K562 (cell line): ENCODE data around the gene IMPA2. TPM values are rescaled to one million over a fixed set of nuclear protein-coding genes. Genes with fewer than 3 reads are reported as not detected.

Experiments used
- ATAC-seq: fragments of 200-7000 bp; cut with Tn5 transposase; 3 replicates; pipeline ENCODE4 v1.9.1; 2020; ENCODE audit warnings: moderate library complexity
- BruUV-seq: library from RNA; stranded (reverse); fragments of 400-500 nt; replicated peaks from 2 replicates; lab custom pipeline; 2021; lab: Mats Ljungman, UMichigan
- CTCF ChIA-PET: fragments of 300-600 bp; formaldehyde crosslinking; extraction: SDS; loops from one replicate; lab custom pipeline; 2021; ENCODE audit warnings: low intra/inter-chr PET ratio; lab: Yijun Ruan, JAX
- POLR2A ChIA-PET: fragments of 300-600, 350-650 bp; sonication (Branson Sonifier 250); formaldehyde crosslinking; extraction: SDS; loops from one replicate; lab custom pipeline; 2021; ENCODE audit warnings: antibody characterized with exemption, inconsistent platforms; lab: Yijun Ruan, JAX
- DNase-seq, 4 experiments: peaks; one replicate each; pipeline versions ENCODE4 v3.0.0 to v3.0.0-alpha.2; 2011 to 2018; ENCODE audit warnings: low spot score in 3 of 4, mixed read lengths in 3 of 4; ENCODE audit errors: extremely low read depth in 1 of 4
- FAIRE-seq: peaks from 2 replicates; lab custom pipeline; 2011; peaks lifted over from hg19 to GRCh38; lab: Jason Lieb, UNC
- H2AFZ ChIP-seq: 2 replicates; pipeline ENCODE4 v1.6.0; 2011; ENCODE audit warnings: low read depth, low read length, control low read depth, inconsistent platforms
- H3K27ac ChIP-seq: fragments of 200-600 bp; 3 replicates; pipeline ENCODE4 v1.8.0; 2011; ENCODE audit warnings: low read depth, mild to moderate bottlenecking, control low read depth, inconsistent platforms, low read length, moderate library complexity, mixed read lengths; ENCODE audit errors: extremely low read depth
- H3K27me3 ChIP-seq, 2 experiments: fragments of 300-600 bp in 1 of 2; 2 replicates in 1 of 2; 3 replicates in 1 of 2; pipeline versions ENCODE4 v1.6.0 to v1.8.0; 2011; ENCODE audit warnings: inconsistent platforms in 2 of 2, low read length in 2 of 2, mild to moderate bottlenecking in 1 of 2, mixed read lengths in 1 of 2, moderate library complexity in 1 of 2; ENCODE audit not compliant: control insufficient read depth in 2 of 2, insufficient read depth in 2 of 2
- H3K36me3 ChIP-seq: fragments of 300-600 bp; 3 replicates; pipeline ENCODE4 v1.8.0; 2011; ENCODE audit warnings: mild to moderate bottlenecking, low read length, inconsistent platforms; ENCODE audit not compliant: control insufficient read depth, insufficient read depth
- H3K4me1 ChIP-seq, 2 experiments: fragments of 200-600 bp in 1 of 2; replicated peaks in 1 of 2; 2 replicates in 1 of 2; 3 replicates in 1 of 2; pipeline versions ENCODE4 v1.5.1 to v1.8.0; 2011; ENCODE audit warnings: inconsistent platforms in 2 of 2, low read length in 2 of 2, mild to moderate bottlenecking in 1 of 2, mixed read lengths in 1 of 2, moderate library complexity in 1 of 2; ENCODE audit not compliant: control insufficient read depth in 2 of 2, insufficient read depth in 2 of 2
- H3K4me2 ChIP-seq: 2 replicates; pipeline ENCODE4 v1.6.1; 2011; ENCODE audit warnings: low read length, control low read depth, inconsistent platforms, mixed read lengths; ENCODE audit not compliant: insufficient read depth
- H3K4me3 ChIP-seq: fragments of 200-600 bp; sonication (generic), shearing (Covaris generic); 2 replicates; pipeline ENCODE4 v1.5.1; 2016; ENCODE audit warnings: control low read depth, inconsistent platforms
- H3K79me2 ChIP-seq: fragments of 200-600 bp; 3 replicates; pipeline ENCODE4 v1.8.0; 2011; ENCODE audit warnings: low read length, inconsistent platforms; ENCODE audit not compliant: control insufficient read depth, insufficient read depth
- H3K9ac ChIP-seq, 2 experiments: 2 replicates each; pipeline versions ENCODE4 v1.6.0 to v1.6.1; 2011; ENCODE audit warnings: low read depth in 2 of 2, low read length in 2 of 2, control low read depth in 1 of 2, inconsistent platforms in 1 of 2, mild to moderate bottlenecking in 1 of 2, mixed read lengths in 1 of 2; ENCODE audit not compliant: insufficient read depth in 1 of 2
- H3K9me1 ChIP-seq: one replicate; pipeline ENCODE4 v1.6.0; 2011; ENCODE audit warnings: inconsistent platforms, mild to moderate bottlenecking, low read length, moderate library complexity; ENCODE audit not compliant: control insufficient read depth, insufficient read depth
- H3K9me3 ChIP-seq: replicated peaks from 2 replicates; pipeline ENCODE4 v1.5.1; 2011; ENCODE audit warnings: low read depth, low read length, inconsistent platforms; ENCODE audit not compliant: control insufficient read depth, insufficient read depth
- H4K20me1 ChIP-seq: replicated peaks from 2 replicates; pipeline ENCODE4 v1.6.1; 2011; ENCODE audit warnings: low read length, inconsistent platforms, mixed read lengths; ENCODE audit not compliant: control insufficient read depth, insufficient read depth
- FOS ChIP-seq: IDR thresholded peaks from 3 replicates; pipeline ENCODE4 v1.6.1; 2011; ENCODE audit not compliant: insufficient read length; ENCODE audit errors: extremely low read depth
- TSHZ1 ChIP-seq: fragments of 250-450 bp; sonication (Bioruptor Pico); IDR thresholded peaks from 2 replicates; pipeline ENCODE4 v1.4.0; 2020; ENCODE audit warnings: mild to moderate bottlenecking, moderate library complexity
- WGBS: fragments of 100-300 bp; shearing (Covaris generic); methylation state at CpG from one replicate; pipeline ENCODE4 v1.1.6; 2016; ENCODE audit warnings: low coverage, mixed read lengths; ENCODE audit not compliant: insufficient coverage; ENCODE audit errors: missing lambda C conversion rate; 5-methylcytosine and 5-hydroxymethylcytosine counted together
- in situ Hi-C: fragments of 300-500 bp; cut with MboI; formaldehyde crosslinking; loops from 4 replicates; pipeline ENCODE4 v1.15.0; 2018; ENCODE audit warnings: inconsistent platforms, mixed read lengths
- intact Hi-C: fragments of 100-400 bp; cut with micrococcal nuclease; formaldehyde crosslinking; loops from 2 replicates; pipeline ENCODE4 v1.14.2; 2022
- polyA plus RNA-seq, 8 experiments: library from polyadenylated mRNA; depleted of rRNA in 4 of 8; stranded (reverse) in 5 of 8; unstranded in 3 of 8; fragments of >200 nt; fragmentation: Nextera tagmentation in 2 of 8; fragmentation: Illumina TruSeq in 1 of 8; extraction: Ambion mirVana in 2 of 8; extraction: Trizol in 1 of 8; gene quantifications; 2 replicates each; pipeline versions ENCODE4 v1.2.1 to v1.2.3, GENCODE V29; 2011 to 2014; ENCODE audit warnings: inconsistent platforms in 1 of 8, missing spikeins in 1 of 8
- total RNA-seq, 7 experiments: library from RNA; depleted of rRNA in 6 of 7; stranded (reverse); fragments of >200 nt in 6 of 7; fragmentation: Illumina TruSeq in 2 of 7; extraction: Trizol in 2 of 7; gene quantifications; 2 replicates each; pipeline versions ENCODE4 v1.2.1 to v1.2.3, GENCODE V29; 2011 to 2021; ENCODE audit warnings: low replicate concordance in 1 of 7
- TF ChIP-seq, protein P1 (sequence below), 2 experiments: fragments of 450-650 bp; IDR thresholded peaks; 2 replicates each; pipeline ENCODE4 v1.6.1; 2018; ENCODE audit warnings: mild to moderate bottlenecking in 2 of 2, low read depth in 1 of 2; ENCODE audit not compliant: partially characterized antibody in 2 of 2

IMPA2 gene
- total and polyA plus RNA-seq, 9 of the 15 experiments (the other 6 are each of a cell fraction or from before 2014, with no cell fraction given) = 0.62 to 11.3 (median 5.7) TPM

- CTCF ChIA-PET = no interaction called here
- Histone ChIP-seq H3K36me3 (no peaks in the 10 kb centered on the region), H3K9me1 (no peaks in the 10 kb centered on the region), H3K4me1 (peaks cover 0 to 13% of the 10 kb centered on the region in 2 experiments; a peak in 2 of 5 replicates), H3K4me3 (no peak overlapping the region), H3K27me3 (peaks cover under 1 to 26% of the 10 kb centered on the region in 2 experiments; a peak in 4 of 5 replicates), H3K9ac (no peak overlapping the region), H3K9me3 (no peaks in the 10 kb centered on the region), H2AFZ (no peak overlapping the region), H3K79me2 (no peaks in the 10 kb centered on the region), H3K4me2 (no peak overlapping the region), H4K20me1 (no peaks in the 10 kb centered on the region), H3K27ac (no peak overlapping the region)
- ATAC-seq (no peak), DNase-seq (no peak), FAIRE-seq (no peak)
- WGBS = under 1% methylated on average over 5 of the region's 5 CpGs
- intact Hi-C loops = no loop called here
- no TSS peak for BruUV-seq
- no peak for TF ChIP-seq TSHZ1 (CRISPR knock-in tag)
- TF ChIP-seq FOS = no peak
- TF ChIP-seq, protein P1, sequence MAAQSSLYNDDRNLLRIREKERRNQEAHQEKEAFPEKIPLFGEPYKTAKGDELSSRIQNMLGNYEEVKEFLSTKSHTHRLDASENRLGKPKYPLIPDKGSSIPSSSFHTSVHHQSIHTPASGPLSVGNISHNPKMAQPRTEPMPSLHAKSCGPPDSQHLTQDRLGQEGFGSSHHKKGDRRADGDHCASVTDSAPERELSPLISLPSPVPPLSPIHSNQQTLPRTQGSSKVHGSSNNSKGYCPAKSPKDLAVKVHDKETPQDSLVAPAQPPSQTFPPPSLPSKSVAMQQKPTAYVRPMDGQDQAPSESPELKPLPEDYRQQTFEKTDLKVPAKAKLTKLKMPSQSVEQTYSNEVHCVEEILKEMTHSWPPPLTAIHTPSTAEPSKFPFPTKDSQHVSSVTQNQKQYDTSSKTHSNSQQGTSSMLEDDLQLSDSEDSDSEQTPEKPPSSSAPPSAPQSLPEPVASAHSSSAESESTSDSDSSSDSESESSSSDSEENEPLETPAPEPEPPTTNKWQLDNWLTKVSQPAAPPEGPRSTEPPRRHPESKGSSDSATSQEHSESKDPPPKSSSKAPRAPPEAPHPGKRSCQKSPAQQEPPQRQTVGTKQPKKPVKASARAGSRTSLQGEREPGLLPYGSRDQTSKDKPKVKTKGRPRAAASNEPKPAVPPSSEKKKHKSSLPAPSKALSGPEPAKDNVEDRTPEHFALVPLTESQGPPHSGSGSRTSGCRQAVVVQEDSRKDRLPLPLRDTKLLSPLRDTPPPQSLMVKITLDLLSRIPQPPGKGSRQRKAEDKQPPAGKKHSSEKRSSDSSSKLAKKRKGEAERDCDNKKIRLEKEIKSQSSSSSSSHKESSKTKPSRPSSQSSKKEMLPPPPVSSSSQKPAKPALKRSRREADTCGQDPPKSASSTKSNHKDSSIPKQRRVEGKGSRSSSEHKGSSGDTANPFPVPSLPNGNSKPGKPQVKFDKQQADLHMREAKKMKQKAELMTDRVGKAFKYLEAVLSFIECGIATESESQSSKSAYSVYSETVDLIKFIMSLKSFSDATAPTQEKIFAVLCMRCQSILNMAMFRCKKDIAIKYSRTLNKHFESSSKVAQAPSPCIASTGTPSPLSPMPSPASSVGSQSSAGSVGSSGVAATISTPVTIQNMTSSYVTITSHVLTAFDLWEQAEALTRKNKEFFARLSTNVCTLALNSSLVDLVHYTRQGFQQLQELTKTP (IDR thresholded peaks at IDR 0.05; ENCODE audit: low read depth in 1 of 2, partially characterized antibody in 2 of 2) = no peak
- POLR2A ChIA-PET = no interaction called here
- in situ Hi-C loops = loop anchor here (5.0 kb wide), 1 partner anchor 309 kb away; no protein-coding TSS in a partner anchor
Measured at GRCh38 chr18:12041561-12041960, 60.3 kb downstream of the IMPA2 start.
